ENCODE data around the gene TMEM179.

- TF ChIP-seq POLR2AphosphoS5 (IDR thresholded peaks at IDR 0.05) = no peak
- no peak for TF ChIP-seq CTCF (IDR thresholded peaks at IDR 0.05)
- no peak for TF ChIP-seq POLR2A (IDR thresholded peaks at IDR 0.05)
These were observed 20.4 kb upstream of the TMEM179 start for GRCh38 chr14:104624939-104625338.
